Measurements from ENCODE around the gene STRN3.
"Not testable (repeated sequence)": the region's sequence is repeated elsewhere in the genome, so short reads cannot be mapped to it uniquely, and the experiment has no call there.

STRN3 gene

DNA sequence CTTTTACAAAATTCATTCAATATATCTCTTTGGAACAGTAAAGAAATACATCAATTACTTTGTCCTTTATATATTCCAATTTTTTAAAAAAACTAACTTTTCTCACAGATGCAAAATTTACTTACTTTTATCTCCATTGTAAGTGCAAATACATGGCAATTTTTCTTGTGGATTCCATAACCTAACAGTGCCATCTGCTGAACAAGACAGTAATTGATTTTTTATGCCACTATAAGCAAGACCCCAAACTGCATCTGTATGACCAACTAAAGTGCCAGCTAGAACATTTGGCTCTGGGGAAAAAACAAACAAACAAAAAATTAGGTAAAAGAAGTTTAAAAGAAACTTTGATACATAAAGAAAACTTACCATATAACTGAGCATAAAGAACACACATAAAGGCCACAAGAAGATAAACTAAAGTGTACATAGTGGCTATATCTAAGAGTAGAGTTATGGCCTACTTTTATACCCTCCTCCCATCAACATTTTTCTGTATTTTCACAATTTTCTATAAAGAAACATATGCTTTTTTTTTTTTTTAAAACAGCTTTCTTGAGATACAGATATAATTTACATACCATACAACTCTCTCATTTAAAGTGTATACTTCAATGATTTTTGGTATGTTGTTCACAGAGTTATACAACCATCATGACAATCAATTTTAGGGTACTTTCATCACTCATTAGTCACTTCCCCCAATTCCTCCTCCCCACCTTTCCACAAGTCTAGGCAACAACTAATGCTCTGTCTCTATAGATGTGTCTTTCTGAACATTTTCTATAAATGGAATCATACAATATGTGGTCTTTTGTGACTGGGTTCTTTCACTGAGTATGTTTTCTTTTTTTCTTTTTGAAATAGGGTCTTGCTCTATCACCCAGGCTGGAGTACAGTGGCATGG, 119.2 kb downstream of the STRN3 start:
- DNase-seq: no peak

DNA sequence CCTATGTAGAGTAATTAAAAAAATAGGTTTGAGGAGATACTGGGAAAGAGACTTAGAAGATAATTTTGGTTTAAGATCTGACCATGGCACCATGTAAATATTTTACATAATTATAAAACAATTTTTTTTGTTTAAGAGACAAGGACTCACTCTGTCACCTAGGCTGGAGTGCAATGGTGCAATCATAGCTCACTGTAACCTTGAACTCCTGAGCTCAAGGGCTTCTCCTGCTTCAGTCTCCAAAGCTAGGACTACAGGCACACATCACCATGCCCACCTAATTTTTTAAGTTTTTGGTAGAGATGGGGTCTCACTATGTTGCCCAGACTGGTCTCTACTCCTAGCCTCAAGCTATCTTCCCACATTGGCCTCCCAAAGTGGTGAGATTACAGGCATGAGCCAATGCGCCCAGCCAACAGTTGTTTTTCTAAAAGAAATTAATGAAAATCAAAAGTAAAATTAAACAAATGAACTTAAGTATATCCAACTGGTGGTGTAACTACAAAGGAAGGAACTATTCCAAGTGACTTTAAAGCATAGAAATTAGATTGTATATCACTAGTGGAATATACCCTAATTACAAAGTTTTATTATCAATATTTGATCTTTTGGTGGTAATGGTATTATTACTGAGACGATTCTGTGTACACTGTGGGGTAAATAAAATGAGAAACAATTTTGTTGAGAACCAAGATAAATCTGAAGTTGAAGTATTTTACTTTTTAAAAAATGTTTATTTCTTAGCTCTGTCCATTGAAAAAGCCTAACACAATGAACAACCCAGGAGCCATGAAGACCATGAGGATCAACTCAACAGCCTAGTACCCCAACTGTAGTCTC, 122.7 kb downstream of the STRN3 start:
- DNase-seq: no peak

DNA sequence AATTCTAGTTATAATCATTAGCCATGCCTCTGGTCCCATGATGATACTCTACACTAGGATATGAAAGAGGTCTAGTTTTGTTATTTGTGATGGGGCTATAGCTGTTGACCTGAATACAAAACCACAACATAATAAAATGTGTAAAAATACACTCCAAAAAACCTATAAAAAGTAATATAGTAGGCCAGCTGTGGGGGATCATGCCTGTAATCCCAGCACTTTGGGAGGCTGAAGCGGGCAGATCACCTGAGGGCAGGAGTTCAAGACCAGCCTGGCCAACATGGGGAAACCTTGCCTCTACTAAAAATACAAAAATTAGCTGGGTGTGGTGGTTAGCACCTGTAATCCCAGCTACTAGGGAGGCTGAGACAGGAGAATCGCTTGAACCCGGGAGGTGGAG, 129.1 kb downstream of the STRN3 start:
- DNase-seq: not testable (repeated sequence)

DNA sequence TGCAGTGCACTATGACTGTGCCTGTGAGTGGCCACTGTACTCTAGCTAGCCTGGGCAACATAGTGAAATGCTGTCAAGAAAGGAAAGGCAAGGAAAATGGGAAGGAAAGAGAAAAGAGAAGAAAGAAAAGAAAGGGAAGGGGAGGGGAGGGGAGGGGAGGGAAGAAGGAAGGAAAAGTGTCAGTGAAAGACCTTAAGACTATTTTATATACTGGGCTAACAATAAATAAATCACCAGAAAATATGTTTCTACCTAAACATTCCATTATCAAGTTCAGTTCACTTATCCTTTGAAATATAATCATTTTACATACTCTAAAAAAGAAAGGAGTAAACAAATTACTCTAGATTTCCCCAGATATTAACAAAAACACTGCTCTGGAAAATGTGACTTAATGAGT, 129.7 kb downstream of the STRN3 start:
- no peak for DNase-seq

DNA sequence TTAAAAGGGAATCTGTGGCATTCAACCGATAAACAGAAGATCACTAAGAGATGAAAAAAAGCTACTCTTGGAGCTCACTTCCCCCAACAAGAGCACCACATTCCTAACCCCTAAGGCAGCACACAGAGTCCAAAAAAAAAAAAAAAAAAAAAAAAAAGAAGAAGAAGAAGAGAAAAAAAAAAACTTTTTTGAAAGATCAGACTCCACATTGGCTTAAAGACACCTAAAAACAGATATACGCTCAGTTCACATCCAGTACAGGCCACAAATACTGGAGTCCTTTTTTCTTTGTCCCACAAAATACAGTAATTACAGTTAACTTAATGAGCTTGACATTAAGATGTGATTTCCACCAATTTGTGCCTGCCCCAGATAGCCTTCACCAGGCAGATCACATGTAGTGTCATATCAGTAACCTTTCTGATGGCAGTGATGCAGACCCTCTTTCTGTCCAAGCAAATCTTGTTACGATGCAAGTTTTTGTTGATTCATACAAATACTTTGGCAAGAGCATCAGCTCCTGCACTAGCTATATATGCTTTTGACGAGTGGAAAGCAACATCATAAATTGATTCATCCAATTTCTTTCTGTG, 131.2 kb downstream of the STRN3 start:
- DNase-seq: no peak

DNA sequence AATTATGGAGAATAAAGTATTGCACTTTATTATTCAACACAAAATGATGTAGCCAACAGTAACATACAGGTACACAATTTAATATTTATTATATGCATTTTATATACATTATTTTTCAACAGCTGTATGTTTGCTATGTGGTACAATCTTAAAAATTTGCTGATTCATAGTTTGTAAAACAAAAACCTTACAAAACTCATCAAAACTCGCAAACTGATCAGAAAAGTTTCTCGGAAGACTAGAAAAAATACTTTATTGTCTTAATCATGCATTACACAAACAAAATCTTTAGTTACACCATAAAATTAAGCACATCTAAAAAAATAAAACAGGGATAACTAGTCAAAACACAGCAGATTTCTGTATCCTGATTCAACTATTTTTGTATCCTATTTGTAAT, 132.4 kb downstream of the STRN3 start:
- no peak for DNase-seq

DNA sequence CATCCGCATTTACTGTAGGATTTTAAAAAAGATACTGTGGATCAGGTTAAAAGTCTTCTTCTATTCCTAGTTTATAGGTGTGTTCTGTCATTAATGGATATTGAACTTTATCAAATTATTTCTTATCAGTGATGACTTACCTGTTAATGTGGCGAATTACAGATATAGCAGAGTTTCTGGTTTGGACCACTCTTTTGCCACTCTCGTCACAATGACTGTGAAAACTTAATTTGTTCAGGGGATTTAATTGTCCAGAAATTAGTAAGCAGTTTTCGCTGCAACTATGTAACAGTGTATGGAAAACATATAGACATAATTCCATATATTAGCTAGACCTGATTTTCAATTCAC, 137.0 kb downstream of the STRN3 start:
- no peak for DNase-seq

DNA sequence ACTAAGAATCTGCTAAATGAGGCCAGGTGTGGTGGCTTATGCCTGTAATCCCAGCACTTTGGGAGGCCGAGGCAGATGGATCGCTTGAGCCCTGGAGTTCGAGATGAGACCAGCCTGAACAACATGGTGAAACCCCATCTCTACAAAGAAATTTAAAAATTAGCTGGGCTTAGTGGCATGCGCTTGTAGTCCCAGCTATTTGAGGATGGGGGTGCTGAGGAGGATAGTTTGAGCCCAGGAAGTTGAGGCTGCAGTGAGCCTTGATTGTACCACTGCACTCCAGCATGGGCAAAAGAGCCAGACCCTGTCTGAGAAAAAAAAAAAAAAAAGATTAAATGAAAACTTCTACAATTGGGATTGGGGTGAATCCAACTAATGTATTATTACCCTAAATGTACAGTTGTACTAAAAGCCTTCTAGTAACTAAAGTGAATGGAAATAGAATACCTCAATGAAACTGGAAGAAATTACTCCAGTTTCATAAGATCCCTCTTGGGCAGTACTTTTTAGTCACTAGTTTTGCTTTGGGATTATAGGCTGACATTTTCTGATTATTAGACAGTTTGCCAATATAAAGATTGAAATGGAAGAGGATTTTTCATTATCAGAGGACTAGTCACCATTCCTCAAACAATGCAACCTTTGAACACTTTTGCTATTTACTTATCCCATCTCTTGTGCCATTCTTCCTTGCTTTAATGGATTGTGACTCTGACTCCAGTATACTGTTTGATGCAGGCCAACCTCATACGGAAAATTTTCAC, 137.5 kb downstream of the STRN3 start:
- no peak for DNase-seq

DNA sequence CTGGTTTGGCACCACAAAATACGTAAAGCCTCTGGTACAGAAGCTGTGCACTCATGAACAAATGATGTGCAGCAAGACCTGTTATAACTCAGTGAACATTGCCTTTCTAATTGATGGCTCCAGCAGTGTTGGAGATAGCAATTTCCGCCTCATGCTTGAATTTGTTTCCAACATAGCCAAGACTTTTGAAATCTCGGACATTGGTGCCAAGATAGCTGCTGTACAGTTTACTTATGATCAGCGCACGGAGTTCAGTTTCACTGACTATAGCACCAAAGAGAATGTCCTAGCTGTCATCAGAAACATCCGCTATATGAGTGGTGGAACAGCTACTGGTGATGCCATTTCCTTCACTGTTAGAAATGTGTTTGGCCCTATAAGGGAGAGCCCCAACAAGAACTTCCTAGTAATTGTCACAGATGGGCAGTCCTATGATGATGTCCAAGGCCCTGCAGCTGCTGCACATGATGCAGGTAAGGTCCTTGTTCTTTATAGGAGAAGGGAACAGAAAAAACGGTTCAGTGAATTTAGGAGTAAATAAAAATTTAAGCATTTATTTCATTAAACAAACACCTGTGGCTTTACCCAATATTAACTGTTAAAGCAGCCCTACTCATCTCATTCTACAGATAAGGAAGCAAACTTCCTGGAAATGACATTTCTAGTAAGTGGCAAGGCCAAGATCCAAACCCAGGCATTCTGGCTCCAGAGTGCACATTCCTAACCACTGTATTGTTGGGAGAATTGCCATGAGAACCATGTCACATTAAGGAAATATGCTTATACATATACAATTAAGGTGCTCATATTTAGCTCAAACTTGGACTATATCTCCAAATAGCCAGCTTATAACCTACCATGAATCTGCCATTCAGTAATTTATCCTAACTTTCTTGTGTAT, 140.1 kb downstream of the STRN3 start:
- no peak for DNase-seq

DNA sequence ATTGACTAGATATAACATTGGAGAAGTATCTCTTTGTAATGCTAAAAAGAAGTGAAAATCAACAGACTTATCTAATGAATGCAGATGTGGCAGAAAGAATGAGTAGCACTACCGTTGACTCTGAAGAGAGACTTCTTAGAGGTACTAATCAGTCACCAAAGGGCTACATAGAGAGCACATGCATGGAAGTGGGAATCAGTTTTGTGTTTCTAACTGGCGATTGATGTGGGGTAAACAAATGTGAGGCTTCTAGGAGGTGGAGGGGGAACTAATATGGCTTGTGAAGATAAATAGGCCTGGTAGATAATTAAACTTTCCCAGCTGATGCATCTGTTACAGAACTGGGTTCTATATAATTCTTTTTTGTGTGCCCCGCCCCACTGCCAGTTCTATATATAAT, 141.3 kb downstream of the STRN3 start:
- no peak for DNase-seq

DNA sequence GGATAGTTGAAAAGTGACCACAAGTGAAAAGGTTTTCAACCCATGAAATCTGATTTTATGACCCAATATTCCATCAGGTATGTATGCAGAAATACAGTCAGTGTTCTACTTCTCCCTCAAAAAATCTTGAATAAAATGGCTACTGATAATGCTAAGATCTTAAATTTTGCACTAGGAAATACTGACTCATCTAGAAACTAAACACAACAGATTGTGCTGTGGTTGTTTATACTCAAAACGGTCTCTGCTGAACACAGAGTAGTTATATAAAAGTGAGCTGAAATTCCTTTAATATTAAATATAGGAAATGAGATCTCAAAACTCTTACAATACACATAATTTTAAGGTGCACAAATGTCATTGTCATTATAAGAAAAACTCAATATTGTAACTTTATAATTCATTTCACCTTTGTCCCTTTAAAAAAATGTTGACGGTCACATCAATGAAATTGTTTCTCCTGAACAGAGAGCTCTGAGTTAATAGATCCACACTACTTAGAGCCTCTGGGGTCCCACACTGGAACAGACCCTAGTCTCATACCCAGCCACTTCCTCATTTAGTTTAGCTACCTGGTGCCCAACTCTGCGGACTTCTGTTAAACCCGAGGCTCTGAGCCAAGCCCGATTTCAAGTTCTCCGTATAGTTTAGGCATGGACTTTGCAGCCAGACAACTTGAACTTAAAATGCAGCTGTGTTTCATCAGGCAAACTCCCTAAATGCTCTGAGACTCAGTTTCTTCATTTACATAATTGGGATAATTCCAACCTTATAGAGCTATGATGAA, 142.5 kb downstream of the STRN3 start:
- no peak for DNase-seq

DNA sequence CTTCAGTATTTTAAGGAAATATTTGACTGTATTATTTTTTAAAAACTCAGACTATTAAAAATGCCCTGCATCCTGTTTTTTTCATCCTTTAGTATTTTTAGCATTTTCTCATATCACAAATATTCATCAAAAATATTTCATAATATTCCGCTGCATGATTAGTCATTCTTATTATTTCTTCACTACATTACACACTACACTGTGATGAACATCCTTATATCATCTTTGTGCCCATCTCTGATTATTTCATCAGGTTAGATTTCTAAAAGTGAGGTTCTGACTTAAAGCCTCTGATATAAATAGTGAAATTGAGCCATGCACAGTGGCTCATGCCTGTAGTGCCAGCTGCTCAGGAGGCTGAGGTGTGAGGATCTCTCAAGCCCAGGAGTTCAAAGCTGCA, 143.7 kb downstream of the STRN3 start:
- no peak for DNase-seq

DNA sequence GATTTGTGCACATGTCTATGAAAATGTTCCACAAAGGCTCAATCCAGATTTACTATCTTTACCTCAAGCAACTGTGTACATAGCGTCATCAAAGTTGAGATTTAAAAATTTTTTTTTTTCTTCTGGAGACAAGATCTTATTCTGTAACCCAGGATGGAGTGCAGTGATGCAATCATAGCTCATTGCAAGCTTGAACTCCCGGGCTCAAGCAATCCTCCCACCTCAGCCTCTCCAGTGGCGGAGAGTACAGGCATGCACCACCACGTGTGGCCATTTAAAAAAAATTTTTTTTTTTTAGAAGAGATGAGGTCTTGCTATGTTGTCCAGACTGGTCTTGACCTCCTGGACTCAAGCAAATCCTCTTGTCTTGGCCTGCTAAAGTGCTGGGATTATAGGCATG, 149.5 kb downstream of the STRN3 start:
- no peak for DNase-seq

DNA sequence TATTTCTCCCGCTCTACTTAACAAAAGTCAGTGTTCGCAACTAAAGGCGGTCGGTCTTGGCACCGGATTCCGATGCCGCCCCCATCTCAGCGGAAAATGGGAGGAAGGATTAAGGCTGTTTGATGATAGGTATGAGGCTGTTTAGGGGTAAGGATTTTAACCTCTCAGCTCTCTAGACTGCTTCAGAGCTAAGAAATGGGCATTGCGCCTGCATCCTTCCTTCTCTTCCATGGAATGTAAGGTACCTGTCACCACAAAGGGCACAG, 150.5 kb downstream of the STRN3 start:
- no peak for DNase-seq

DNA sequence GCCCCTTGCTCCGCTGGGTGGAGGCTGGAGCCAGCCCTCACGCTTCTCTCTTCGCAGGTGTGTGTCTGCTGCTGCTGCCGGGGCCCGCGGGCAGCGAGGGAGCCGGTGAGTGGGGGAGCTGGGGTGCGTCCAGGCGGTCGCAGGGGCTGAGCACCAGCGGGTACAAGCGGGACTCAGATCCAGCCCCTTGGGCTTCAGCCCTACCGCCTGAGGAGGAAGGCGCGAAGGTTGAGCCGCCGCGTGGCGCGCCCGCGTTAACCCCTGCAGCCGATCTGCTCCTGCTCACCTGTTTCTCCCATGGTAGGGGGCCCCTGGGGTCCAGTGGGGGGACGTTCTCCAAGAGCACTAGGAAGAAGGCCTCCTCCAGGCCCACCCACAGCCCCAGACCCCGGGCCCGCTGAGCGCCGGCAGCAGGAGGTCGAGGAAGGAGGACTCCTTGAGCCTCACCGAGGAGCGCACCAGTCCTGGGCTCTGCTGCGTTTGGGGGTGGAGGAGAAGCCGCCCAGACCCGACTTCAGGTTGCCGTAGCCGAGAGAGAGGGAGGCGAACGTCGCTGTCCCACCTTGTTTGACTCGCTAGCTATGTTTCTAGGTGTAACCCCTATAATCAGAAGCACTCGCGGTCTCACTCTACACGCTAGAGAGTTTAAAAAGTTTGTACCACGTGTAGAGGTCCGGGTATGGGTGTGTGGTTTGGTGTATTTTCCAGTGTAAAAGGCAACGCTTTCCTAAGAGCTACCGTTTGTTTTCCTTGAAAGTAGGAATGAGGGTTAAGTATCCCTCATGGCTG, 151.0 kb downstream of the STRN3 start:
- no peak for DNase-seq

DNA sequence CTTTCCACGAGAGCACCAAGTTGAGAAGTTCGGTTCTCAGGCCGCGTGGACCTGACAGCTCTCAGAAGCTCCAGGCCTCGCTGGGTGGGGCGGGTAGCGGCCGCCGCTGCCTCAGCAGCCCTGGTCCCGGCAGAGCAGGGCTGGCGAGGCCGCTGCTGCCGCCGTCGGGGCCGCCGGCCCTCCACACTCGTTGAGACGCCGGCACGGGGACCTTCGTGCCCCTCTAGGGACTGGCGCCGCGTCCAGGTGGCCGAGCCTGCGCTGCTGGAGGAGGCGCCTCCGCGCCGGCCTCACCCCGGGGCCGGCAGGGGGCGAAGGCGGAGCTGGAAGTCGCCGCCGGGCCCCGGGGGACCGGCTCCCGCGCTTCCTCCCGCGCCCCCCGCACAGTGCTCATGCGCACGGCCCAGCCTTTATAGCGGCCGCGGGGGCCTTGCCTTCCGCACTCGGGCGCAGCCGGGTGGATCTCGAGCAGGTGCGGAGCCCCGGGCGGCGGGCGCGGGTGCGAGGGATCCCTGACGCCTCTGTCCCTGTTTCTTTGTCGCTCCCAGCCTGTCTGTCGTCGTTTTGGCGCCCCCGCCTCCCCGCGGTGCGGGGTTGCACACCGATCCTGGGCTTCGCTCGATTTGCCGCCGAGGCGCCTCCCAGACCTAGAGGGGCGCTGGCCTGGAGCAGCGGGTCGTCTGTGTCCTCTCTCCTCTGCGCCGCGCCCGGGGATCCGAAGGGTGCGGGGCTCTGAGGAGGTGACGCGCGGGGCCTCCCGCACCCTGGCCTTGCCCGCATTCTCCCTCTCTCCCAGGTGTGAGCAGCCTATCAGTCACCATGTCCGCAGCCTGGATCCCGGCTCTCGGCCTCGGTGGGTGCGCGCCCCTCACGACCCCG, 151.8 kb downstream of the STRN3 start, which contains the start of gene COCH:
Gene COCH (plus strand): TSS at position 440 of the 879 bp plus-strand sequence. CDS start 380 bp downstream, at position 820.
- peak; percentile 1 for DNase-seq

DNA sequence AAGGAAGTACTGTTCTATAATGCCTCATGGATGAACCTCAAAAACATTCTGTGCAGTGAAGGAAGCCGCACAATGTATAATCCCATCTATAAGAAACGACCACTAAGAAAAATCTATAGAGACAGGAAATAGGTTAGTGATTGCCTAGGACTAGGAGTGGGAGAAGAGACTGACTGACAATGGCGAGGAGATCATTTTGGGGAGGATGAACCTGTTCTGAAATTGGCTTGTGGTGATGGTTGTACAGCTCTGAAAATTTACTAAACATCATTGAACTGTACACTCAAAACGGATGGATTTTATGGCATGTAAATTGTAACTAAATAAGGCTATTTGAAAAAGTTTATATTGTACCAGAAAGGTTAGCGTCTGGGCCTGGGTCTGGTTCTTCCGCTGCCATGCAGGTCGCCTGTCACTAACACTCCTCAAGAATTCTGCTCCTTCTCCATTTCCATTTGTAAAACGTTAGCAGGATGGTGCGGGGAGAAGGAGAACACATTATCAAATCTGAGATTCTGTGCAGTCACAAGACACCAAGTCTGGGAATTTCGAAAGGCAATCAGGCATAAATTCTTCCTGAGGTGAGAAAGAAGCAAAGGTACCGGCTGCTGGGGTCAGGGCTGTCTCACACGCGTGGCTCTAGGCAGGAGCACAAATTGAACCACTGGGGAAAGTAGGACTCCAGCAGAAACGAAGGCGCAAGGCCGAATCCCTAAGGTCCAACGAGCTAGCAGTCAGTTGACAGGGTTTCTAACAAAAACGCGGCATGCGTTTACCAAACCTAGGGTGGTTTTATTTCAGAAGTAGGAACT, 152.7 kb downstream of the STRN3 start:
- DNase-seq: no peak

DNA sequence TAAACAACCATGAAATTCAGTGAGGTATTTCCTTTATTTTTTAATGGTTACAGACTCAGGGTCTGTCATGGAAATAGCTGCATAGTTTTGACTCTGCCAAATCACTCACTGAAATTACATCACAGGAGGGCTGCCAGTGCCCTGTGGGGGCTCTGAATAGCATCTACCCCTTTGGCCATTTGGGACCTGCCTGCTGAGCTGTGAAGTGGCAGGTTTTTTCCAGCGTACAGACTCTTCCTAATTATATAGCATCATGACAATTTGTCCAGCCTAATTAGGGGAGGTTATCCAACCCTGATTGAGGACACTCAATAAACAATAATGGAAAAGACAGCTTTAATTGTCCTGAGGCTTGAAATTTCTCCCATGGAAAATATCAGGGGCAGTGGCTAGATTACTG, 153.6 kb downstream of the STRN3 start:
- no peak for DNase-seq

All from central memory CD4-positive, alpha-beta T cell (primary cell).